GM21447 (cell line): ENCODE results near the gene BPIFA2.
"Not testable (repeated sequence)": the region's sequence is repeated elsewhere in the genome, so short reads cannot be mapped to it uniquely, and the experiment has no call there.

Experiments used
- ATAC-seq: cut with Tn5 transposase; IDR thresholded peaks from one replicate; pipeline ENCODE4 v1.9.1; 2021; ENCODE audit not compliant: unreplicated experiment

Gene BPIFA2

GRCh38 chr20:33159713-33160112, 8.2 kb upstream of the BPIFA2 start:
- no peak for ATAC-seq

GRCh38 chr20:33160681-33161080, 7.3 kb upstream of the BPIFA2 start:
- ATAC-seq = no peak

- ATAC-seq = no peak
Measured at GRCh38 chr20:33162313-33162712, 5.6 kb upstream of the BPIFA2 start.

GRCh38 chr20:33162753-33163152, 5.2 kb upstream of the BPIFA2 start:
- no peak for ATAC-seq

- ATAC-seq = no peak
Measured at GRCh38 chr20:33163856-33164762, 3.9 kb upstream of the BPIFA2 start.

GRCh38 chr20:33164763-33165095, 3.2 kb upstream of the BPIFA2 start:
- no peak for ATAC-seq

GRCh38 chr20:33165416-33166055, 2.4 kb upstream of the BPIFA2 start:
- ATAC-seq = no peak

- ATAC-seq = no peak
Measured at GRCh38 chr20:33166533-33167113, 1.3 kb upstream of the BPIFA2 start.

- ATAC-seq = no peak
Measured at GRCh38 chr20:33169176-33169794, 1.3 kb downstream of the BPIFA2 start.

GRCh38 chr20:33172781-33173180, 4.8 kb downstream of the BPIFA2 start:
- no peak for ATAC-seq

- ATAC-seq = no peak
Measured at GRCh38 chr20:33175123-33175522, 7.2 kb downstream of the BPIFA2 start.

GRCh38 chr20:33176101-33176500, 8.1 kb downstream of the BPIFA2 start:
- no peak for ATAC-seq

- ATAC-seq = no peak
Measured at GRCh38 chr20:33177866-33178265, 9.9 kb downstream of the BPIFA2 start.

GRCh38 chr20:33178726-33179125, 10.8 kb downstream of the BPIFA2 start:
- ATAC-seq = no peak

GRCh38 chr20:33180169-33180568, 12.2 kb downstream of the BPIFA2 start:
- ATAC-seq = no peak

- no peak for ATAC-seq
Measured at GRCh38 chr20:33181482-33182093, 13.6 kb downstream of the BPIFA2 start.

- ATAC-seq = no peak
Measured at GRCh38 chr20:33183312-33183711, 15.4 kb downstream of the BPIFA2 start.

GRCh38 chr20:33185031-33185590, 17.2 kb downstream of the BPIFA2 start:
- not testable (repeated sequence) for ATAC-seq

- no peak for ATAC-seq
Measured at GRCh38 chr20:33187491-33187890, 19.5 kb downstream of the BPIFA2 start.

- ATAC-seq = no peak
Measured at GRCh38 chr20:33188421-33188820, 20.5 kb downstream of the BPIFA2 start.

- ATAC-seq = no peak
Measured at GRCh38 chr20:33191484-33191883, 23.5 kb downstream of the BPIFA2 start.
